Ammon's horn (tissue), 1 donor: ENCODE measurements around the gene CSTF1.

Experiments used
- DNase-seq: peaks from one replicate; pipeline ENCODE4 v3.0.0-alpha.2; 2016; ENCODE audit warnings: low spot score

CSTF1 gene

DNA sequence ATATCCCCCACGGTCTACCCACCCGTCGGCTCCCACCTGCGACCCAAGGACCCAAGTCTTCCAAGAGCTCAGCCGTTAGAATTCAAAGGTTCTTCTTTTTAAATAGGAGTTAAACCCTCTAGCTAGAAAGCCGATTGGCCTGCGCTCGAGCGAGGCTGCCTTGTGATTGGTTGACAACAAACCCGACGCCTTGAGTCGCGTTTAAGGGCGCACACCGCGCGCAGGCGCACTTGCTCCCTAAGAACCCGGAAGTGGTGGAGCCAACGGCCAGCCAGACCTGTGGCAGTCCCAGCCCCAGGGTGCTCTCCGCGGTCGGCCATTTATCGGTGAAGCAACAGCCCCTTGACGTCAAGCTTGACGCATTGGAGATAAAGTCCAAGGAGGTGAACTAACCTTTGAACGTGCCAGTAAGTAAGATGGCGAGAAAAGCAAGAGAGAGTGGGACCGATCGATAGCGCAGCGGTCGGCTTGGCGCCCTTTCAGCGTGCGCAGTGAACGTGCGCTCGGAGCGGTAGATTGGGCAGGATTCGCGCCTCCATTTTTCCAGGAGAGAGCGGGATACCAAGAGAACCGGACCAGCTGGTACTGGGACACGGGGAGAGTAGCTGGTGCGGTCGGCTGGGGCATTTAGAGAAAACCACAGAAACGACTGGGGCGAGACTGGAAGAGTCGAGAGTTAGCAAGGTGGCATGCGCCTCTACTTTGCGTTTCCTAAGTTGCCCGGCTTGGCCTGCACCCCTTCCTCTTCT lies at the start of gene CSTF1, which contains the start of gene AURKA:
TSS of gene CSTF1 (plus strand) at position 514 of the 749 bp plus-strand sequence. CDS start 2,908 bp downstream, outside the sequence.
TSS of gene AURKA (minus strand) at position 84 of the 749 bp plus-strand sequence. CDS start 4,018 bp downstream, outside the sequence.
- peak; percentile 99 for DNase-seq

DNA sequence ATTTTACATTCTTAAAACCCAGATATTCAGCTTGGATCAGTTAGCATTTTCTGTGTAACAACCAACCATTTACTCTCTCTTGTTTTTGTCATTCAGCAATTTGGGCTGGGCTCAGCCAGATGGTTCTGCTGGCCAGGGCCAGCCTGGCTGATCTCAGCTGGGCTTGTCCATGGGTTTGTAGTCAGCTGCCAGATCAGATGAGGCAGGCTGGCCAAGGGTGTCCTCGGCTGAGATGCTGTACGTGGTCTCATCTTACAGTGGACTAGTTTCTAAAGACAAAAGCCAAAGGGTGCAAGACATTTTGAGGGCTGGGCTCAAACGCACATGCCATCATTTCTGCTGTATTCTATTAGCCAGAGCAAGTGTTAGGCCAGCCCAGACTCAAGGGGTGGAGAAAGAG lies 49.7 kb upstream of the CSTF1 start:
- no peak for DNase-seq

DNA sequence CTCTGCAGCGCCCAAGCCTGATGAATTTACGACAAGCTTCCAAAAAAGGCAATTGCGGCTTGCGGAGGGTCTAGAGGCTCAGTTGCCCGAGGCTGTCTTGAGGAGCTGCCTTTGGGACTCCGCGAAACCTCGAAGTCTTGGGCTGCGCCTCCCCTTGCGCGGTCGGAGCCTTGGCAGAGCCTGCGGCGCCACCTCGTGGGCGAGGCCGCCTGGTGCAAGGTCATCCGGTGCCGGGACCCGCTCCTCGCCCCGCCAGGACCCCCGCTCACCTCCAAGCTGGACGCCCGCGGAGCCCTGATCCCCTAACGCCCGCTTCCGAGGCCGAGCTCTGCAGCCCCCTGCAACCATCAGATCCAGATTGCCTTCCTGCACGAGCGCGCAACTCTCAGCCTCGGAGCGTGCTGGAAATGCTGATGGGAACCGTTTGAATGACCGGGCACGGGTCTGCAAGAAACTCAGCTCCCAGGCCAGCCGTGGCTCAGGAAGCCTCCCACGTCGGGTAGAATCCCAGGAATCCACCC lies 48.5 kb upstream of the CSTF1 start:
- peak; percentile 54 for DNase-seq

DNA sequence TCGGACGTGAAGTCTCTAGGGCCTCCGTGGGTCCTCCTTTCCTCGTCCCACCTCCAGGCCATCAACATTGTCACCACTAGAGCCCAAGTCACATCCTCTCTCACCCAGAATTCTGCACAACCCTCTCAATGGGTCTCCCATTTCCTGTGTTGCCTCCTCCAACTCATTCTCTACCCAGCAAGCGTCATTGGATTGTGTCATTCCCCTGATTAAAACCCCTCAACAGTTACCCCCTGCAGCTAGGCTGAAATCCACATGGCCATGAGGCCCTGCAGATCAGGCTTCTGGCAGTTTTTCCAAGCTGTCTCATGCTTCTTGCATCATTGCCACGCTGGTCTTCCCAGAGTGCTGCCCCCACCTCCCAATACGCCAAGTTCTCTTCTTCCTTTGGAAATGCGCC lies 46.5 kb upstream of the CSTF1 start:
- no peak for DNase-seq

DNA sequence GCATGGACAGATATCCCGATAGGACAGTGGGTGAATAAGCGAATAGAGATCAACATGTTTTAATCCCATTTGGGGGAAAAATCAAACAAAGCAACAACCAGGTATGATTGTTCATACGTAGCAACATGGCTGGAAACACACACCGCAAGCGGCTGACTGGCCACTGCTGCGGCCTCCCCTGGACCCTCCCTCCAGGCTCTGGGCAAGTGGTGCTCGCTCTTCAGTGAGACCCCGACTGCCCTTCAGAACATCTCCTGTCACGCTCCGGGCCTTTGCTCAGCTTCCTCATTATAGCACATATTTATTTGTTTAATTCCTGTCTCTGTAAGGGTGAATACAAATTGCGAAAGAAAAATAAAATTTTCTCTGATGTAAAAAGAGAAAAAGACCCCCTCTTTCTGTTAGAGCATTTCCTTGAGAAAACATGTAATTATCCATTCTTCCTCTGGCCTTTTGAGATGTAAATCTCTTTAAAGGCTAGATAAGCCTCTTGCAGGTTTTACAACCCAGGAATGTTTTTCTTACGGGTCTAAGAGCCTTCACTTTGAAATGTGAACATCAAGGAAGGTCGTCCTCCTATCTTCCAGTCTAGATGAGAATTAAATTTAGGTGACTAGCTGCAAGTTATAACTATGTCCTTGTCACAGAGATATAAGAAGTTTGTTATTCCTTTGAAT lies 44.7 kb upstream of the CSTF1 start:
- DNase-seq: no peak

DNA sequence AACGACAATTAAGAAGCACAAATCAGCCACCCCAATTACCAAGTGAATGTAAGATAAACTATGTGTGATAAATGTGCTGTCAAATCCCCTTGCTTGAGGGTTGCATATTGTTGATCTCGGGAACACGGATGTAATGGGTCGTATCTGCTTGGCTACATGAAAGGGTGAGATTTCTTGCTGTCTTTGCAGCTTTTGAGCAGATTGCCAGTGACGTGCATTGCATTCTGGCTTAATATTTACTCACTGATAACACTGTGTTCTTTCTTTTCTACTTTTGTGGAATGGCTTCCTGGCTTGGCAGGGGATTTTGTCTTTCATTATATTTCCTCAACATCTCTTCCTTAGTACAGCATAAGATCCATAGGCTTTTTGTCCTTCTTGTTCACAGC lies 44.1 kb upstream of the CSTF1 start:
- no peak for DNase-seq

DNA sequence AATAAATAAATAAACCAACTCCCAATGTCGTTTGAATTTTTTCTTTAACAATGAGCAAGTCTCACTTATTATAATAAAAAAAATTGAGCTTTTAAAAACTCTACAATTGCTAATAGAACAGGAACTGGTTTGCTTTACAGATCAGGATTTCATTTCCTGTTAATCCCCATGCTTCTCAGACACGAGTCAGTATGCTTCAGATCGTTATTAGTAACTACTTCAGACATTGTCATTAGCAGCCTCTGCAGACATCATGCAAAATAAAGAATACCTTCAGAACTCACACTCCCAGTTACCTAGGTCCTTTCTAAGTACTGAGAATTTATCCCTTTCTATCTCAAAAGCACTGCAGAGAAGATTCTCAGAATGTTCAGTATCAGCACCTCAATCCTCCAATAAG lies 43.7 kb upstream of the CSTF1 start:
- DNase-seq: no peak

DNA sequence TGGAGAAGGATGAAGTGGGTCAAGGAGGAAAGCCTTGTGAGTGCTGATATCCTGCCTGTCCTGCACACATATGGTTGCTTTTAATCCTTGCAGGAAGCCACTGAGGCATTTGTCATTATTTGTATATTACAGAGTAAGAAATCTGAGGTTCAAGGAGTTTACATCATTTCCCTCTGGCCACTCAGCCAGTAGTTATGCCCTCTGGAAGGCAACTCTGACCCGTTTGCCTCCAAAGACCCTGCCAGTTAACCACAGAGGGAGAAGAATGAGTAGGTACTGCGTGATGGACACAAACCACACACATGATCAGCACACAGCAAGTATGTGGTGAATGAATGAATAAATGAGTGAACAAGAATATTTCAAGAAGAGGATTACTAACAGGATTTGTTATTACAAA lies 41.6 kb upstream of the CSTF1 start:
- DNase-seq: no peak

DNA sequence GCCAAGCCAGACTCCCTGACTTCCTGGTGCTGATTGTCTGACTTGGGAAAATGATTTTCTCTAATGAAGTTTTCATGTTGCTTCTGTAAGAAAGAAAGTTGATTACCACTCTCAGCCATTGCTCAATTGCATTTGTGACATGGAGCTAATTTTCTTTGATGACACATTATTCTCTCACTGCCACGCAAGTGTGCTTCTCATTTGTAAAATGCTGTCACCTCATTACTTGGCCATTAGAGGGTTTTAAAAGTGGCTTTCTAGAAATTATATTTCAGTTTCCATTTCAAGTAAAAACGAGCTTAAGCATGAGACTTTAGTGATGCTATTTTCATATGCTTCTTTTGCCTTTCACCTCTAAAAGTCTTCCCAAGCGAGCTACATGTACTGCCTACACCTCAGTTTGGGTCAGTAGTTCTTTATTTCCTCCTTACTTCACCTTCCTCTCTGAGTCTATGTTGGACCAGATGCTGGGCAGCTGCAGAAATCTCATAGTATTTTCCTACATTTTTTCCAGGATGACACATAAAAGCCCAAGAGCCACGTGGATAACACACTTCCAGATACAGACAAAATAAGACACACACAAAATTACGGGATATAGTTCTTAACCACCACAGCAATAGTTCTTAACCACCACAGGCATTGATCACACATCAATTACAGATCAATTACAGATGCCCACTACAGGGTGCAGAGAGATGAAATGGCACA lies 39.9 kb upstream of the CSTF1 start:
- DNase-seq: no peak

DNA sequence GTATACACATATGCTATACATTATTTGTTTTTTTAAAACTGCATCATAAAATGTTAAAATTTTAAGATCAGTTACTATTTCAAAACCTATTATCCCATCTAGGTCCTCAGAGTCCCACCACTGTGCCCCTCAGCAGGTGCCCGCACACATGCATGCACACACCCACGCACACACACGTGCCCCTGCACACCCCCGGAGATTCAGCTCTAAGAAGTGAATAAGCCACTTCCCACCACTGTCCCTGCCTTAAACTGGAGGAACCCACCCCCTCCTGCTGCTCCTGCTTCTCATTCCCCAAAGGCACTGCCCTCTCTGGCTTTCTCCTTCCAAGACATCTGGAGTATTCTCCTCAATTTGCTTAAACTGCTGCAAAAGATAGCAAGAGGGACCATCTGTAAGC lies 39.1 kb upstream of the CSTF1 start:
- no peak for DNase-seq

DNA sequence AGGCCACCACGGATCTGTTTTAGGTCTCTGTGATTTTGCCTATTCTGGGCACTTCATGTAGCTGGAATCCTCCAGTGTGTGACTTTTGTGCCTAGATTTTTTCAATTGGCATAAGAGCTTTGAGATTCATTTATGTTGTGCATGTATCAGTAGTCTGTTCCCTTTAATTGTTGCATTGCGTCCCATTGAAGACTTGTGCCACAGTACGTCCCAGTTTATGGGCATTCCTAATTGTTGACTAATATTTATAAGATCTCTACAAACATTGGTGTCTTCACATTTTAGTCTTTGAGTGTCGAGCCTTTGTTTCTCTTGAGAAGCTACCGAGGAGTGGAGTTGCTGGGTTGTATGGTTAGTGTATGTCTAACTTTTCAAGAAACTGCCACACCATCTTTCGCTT lies 34.4 kb upstream of the CSTF1 start:
- DNase-seq: no peak

DNA sequence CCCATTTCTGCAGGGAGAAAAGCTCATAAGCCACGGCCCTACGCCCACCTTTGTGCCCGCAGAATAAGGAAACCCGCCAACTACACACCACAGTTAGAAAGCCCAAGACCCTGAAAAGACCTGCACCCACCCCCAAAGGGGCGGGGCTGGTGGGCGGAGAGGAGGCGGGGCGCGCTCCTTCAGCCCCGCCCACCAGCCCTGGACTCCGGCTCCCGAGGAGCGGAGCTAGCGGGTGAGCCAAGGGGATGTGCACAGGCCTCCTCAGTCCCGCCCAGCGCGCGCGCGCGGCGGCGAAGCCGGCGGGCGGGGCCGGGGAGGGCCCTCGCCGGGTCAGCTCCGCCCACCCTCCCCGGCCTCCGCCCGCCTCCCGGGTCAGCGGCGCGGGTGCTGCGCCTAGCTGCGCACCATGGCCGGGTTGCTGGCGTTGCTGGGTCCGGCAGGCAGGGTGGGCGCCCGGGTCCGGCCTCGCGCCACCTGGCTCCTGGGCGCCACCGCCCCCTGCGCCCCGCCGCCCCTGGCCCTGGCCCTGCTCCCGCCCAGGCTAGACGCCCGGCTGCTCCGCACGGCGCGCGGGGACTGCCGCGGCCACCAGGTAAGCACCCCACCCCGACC lies 33.7 kb upstream of the CSTF1 start, which contains the start of gene FAM210B:
TSS of gene FAM210B (plus strand) at position 375 of the 612 bp plus-strand sequence. CDS start at position 407, 32 bp downstream.
- peak; percentile 95 for DNase-seq

DNA sequence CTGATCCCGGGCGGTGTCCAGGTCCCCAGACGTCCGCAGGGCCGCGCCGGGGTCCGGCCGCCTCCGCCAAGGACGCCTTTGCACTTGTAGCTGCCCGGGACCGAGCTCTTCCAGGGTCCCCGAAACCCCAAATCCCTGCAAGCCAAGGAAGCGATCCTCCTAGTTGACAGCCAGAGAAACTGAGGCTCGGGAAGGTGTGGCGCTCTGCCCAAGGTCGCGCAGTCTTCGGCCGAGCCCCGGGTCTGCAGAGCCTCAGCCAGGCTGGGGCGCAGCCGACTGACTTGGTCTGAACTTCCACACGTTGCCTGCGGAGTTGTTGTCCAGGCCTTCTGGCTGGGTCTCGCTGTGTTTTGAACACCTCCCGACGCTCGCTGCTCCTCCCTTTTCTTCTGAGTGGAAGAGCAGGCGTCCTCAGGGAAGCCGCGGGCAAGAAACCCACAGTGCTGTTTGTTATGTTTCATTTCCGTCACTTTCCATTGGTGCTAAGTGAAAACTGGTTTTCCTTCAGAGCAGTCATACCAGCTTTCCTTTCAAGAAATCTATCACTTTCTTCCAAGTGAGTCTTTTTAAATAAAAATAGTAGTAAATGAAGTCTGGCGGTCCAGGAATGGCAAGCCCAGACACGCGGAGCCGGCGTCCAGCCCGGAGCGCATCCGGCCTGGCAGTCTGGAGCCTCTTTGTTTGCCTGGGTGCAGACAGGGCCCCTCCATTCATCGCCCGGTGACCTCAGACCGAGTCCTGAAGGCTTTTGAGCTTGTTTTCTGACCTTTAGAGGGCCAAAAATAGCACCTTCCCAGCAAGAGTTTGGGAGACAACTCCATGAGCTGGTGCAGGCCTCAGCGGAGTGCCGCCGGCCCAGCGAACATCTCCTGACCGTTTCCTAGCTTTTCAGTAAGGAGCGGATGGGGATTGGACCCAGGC lies 33.0 kb upstream of the CSTF1 start:
- DNase-seq: peak; percentile 61

DNA sequence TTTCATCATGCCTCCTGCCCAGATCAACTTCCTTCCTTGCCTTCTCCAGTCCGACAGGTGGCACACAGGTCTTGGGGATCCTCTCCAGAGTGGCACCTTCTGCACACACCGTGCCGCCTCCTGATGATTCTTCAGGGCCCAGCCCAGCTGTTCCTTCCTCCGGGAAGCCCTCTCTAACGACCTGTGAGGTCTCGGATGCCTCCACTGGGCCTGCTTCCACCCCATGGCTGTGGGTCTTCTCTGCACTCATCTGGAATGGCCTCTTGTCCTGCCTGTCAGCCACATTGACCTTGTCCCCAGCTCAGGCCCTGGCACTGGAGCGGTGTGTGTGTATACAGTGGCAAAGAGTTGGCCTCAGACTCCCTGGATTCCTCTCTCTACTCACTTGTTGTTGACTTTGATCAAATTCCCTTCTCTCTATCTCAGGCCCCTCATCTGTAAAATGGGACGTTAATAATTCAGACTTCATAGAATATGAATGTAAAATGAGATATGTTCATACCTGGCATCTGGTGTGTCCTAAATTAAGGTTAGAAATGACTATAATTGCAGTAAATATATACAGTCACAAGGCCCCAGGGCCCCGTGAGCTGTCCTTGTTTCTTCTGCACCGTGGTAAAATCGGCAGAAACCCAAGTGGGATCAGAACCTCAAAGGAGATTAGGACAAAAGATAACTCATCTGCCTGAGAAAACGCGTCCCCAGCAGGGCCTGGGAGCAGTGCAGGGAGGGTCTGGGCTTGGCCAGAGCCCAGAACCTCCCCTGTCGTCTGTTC lies 32.1 kb upstream of the CSTF1 start:
- no peak for DNase-seq

DNA sequence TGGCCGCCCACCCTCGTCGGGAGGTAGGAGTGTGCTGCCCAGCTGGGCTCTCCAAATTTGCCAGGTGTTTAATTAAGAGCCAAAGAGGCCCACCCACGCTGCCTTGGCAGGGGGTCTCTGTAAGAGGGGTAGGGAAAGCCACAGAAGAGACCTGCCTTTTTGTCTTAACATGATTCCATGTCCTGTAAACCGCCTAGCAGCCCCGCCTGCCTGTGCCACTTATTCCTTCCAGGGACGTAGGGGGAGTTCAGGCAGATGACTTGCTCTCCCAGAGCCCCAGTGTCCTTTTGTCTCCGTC lies 31.6 kb upstream of the CSTF1 start:
- DNase-seq: no peak

DNA sequence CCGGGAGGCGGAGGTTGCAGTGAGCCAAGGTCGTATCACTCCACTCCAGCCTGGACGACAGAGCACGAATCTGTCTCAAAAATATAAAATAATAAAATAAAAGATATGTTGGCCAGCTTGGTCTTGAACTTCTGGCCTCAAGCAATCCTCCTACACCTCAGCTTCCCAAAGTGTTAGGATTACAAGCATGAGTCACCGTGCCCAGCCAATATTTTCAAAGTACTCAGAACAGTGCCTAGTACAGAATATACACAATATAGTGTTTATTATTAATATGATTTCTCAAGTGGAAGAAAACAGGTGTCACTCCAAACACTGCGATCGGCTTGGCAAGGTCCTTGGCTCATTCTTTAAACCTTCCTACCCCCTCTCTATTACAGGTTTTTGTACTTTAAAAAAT lies 30.5 kb upstream of the CSTF1 start:
- no peak for DNase-seq

DNA sequence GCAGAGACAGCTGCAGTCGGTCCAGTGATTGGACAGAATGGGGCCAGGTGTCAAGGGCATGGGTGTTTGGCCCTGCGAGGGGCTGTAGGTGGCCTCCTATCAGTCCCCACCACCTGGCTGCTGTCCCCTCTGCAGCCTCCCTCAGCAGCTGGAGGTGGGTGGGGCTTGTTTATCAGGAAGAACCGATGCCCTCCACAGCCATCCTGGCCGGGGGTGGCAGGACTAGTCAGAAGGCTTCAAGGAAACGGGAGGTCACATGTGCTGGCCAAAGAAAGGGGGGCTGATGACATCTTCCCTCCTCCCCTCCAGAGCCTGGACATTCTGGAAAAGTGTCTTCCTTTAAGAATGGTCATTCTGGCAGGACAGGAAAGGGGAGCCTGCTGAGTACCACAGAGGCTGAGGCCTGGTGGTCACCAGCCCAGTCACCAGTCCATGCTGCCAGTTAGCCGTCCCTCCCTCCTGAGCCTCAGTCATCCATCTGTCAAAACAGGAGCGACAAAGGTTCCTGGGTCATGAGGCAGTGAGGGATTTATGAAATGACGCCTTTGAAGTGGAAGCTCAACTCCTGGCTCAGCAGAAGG lies 29.5 kb upstream of the CSTF1 start:
- DNase-seq: no peak

DNA sequence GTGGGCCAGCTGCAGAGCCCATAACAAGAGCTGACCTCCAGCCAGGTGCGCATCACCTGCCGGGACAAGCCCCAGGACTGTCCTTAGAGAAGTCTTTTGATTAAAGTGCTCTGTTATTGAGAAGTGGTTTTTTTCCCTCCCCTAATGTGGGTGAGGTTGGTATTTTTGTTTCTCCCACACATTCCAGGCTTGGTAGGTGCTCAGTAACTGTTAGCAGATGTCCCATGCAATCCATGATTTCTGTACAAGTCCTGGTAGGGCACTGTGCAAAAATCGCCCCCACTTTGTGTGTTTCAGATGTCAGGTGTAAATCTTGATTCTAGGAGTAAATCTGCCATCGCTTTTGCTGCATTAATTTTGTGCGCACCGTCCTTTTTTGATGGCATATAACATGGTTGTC lies 29.0 kb upstream of the CSTF1 start:
- peak; percentile 50 for DNase-seq

DNA sequence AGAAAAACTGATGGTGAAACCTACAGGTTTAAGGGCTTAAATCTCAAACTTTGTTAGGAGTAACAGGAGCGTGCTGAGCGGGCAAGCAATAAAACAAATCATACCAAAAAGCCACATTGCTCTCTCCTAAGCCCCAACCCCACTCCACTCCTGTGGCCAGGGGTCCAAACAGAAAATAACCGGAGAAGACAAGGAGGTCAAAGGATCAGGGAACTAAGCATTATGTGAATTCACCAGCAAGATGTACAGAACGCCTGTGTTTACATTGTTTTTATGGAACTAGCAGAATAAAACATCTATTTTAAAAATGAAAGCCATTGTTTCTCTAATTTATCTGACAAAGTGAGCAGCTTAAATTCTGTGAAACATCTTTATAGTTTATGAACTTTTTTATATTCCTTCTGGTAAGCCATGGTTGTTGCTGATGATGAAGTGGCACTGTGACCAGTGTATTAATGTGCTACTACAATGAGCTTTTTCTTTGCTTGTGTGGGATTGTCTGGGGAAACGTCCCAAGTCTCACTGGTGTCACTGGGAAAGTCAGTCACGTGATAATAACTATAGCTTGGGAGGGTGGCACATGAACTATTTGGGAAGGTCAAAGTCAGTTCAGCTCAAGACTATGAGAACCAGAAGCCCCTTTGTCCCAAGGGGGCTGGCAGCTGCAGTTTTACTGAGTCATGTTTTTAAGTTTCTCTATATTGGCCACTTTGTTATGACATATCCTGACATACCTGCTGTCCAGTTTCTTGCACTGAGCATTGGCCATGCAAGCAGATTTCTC lies 23.9 kb upstream of the CSTF1 start:
- DNase-seq: peak; percentile 67
